Measurements from ENCODE around the gene LITAF.

DNA sequence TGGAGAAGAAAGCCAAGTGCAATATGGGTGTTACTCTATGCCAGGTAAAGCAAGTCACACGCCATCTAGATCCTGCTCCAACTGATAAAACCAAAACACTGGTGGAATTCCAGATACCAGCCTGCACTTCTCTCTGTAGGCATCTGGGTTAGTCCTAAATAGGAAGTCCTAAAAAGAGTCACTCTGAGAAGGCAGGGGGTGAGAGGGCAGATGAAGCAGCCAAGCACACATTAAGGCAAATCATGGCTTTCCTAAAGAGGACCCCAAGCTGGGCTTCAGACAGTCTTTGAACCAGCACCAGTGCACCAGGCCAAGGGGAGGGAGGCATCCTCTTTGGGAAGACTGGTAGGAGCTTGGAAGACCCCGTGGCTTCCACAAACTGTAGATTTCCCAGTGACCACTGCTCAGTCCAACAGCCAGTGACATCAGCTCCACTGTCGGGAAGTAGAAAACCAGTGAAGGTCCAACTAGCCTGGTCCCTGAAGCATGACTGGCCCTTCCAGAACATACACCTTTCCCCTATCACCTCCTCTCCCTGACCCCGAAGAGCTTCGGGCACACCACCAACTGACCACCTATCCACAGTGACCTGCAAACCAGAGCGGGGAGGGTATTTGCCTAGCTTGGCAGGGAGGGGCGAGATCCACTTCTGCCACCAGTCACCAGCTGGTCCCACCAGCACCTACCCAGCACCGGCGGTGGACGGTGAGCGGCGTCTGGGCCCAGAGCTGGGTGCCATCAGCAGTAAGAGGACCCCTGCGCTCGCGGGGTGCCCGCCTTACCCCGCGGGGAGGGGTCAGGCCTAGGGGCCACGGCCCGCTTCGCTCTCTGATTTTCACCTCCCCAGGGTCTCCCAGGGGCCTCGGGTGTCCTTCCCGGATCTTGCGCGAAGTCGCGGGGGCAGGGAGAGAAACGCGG lies 1.0 kb downstream of the LITAF start:
- TF ChIP-seq ZNF384 (IDR thresholded peaks at IDR 0.05) (no peak), TARDBP (IDR thresholded peaks at IDR 0.05) (no peak), FOXA1 (IDR thresholded peaks at IDR 0.05) (no peak), FOXM1 (IDR thresholded peaks at IDR 0.05; ENCODE audit: borderline replicate concordance) (no peak), SUZ12 (IDR thresholded peaks at IDR 0.05) (no peak)
- TF ChIP-seq, protein P1, sequence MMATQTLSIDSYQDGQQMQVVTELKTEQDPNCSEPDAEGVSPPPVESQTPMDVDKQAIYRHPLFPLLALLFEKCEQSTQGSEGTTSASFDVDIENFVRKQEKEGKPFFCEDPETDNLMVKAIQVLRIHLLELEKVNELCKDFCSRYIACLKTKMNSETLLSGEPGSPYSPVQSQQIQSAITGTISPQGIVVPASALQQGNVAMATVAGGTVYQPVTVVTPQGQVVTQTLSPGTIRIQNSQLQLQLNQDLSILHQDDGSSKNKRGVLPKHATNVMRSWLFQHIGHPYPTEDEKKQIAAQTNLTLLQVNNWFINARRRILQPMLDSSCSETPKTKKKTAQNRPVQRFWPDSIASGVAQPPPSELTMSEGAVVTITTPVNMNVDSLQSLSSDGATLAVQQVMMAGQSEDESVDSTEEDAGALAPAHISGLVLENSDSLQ (IDR thresholded peaks at IDR 0.05), result no peak

Data from HEK293T (cell line).